Loucy (cell line): Measurements from ENCODE around the gene PHYHD1.

ENCODE experiments used
- CTCF ChIP-seq: fragments of 200-600 bp; sonication (generic); conservative IDR thresholded peaks from 2 replicates; pipeline ENCODE4 v1.5.1; 2014; ENCODE audit warnings: mild to moderate bottlenecking, antibody characterized with exemption, low read length
- EZH2phosphoT487 ChIP-seq: fragments of 200-600 bp; IDR thresholded peaks from 2 replicates; pipeline ENCODE4 v1.6.1; 2018; ENCODE audit warnings: antibody characterized with exemption, mild to moderate bottlenecking, moderate library complexity, borderline replicate concordance

- TF ChIP-seq CTCF (no peak), EZH2phosphoT487 (no peak)
Observed at GRCh38 chr9:128929560-128929959, 8.8 kb downstream of the PHYHD1 start.
